GM18505 (cell line): ENCODE results near the gene MAFG.

ENCODE experiments used
- ATAC-seq: cut with Tn5 transposase; IDR thresholded peaks from one replicate; pipeline ENCODE4 v1.9.1; 2021; ENCODE audit not compliant: unreplicated experiment
- POLR2A ChIP-seq: IDR thresholded peaks from 4 replicates; pipeline ENCODE4 v1.6.1; 2011; ENCODE audit warnings: borderline replicate concordance; ENCODE audit not compliant: insufficient read depth, insufficient read length; ENCODE audit errors: extremely low read depth

The MAFG gene

GRCh38 chr17:81927152-81927652 is 333 bp downstream of the MAFG start:
- no peak for TF ChIP-seq POLR2A
- ATAC-seq = peak; percentile 13

GRCh38 chr17:81926451-81927151 is 934 bp downstream of the MAFG start:
- peak; percentile 13 for ATAC-seq

DNA sequence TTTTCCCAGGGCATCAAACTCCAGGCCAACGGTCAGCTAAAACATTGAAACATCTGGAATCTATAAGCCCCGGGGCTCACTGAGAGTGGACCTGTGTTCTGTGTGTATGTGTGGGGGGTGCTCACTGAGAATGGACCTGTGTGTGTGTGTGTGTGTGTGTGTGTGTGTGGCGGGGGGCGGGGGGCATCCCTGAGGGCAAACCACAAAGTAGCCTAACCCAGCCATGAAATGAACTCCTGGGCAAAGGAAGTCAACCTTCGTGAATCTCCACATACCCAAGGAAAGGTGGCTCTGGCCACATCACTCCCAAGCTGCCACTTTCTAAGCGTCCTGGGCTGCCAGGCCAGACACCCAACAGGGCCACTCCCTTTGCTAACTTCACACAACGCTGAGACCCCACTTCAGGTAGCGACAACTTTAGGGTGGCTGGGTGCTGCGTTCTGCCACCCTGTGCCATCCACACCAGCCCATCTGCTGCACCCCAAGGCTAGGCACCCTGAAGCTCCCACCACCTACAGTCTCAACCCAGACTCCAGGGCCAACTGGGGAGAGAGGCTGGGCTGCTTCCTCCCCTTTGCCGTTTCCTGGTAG is 1.6 kb downstream of the MAFG start:
- no peak for ATAC-seq

More at GRCh38 chr17:81926451-81927151, 934 bp downstream of the MAFG start:
- no peak for TF ChIP-seq POLR2A

GRCh38 chr17:81924557-81925532 is 2.7 kb downstream of the MAFG start:
- no peak for ATAC-seq
- no peak for TF ChIP-seq POLR2A

More for the DNA sequence above, 1.6 kb downstream of the MAFG start:
- TF ChIP-seq POLR2A = no peak

GRCh38 chr17:81923302-81924260 is 4.0 kb downstream of the MAFG start:
- no peak for TF ChIP-seq POLR2A
- no peak for ATAC-seq

GRCh38 chr17:81922566-81923301 is 4.8 kb downstream of the MAFG start:
- no peak for TF ChIP-seq POLR2A
- no peak for ATAC-seq

- TF ChIP-seq POLR2A = no peak
- no peak for ATAC-seq
Measured at GRCh38 chr17:81921996-81922565, 5.5 kb downstream of the MAFG start.

DNA sequence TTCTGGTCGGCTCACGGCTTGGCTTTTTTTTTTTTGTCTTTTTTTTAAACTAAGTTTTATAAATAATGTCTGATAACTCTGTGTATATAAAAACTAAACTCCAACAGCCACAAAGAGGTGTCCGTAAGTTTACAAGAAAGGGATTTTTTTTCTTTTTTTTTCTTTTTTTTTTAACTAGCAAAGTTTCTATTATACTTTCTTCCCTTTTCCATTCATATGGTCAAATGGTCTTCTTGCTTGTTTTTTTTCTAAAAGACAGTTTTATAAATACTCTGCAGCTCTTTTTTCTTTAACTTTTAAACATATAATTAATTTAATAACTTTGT is 6.0 kb downstream of the MAFG start:
- no peak for TF ChIP-seq POLR2A
- ATAC-seq = no peak

GRCh38 chr17:81920612-81921536 is 6.7 kb downstream of the MAFG start:
- TF ChIP-seq POLR2A = no peak

DNA sequence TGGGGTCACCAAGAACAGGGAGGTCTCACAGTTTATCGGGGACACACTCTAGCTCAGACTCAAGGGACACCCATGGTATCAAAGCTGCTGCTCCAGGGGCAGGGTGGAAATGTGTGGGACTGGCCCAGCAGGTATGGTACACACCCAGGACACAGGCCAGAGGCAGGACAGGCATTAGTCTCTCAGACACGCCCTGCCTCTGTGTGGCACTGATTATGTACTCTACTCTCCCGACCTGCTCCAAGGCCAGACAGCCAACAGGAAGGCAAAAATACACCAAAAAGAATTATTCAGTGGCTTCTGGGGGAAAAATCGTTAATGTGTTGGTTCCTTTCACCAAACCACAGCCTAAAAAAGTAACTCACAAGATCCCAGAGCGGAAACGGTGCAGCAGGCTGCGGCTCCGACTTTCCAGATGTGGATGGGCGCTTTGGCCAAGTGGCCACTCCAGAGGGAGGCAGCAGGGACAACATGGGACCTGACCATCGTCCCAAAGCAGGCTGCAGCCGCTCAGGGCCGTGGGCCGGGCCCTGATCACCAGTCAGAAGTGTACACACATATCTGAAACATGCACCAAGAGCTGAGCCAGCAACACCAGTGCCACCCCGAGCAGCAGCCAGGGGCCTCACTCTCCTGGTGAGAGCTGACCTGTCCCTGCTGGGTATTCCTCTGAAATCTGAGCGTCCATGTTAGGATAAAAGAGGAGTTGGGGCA is 8.5 kb downstream of the MAFG start:
- no peak for ATAC-seq
- TF ChIP-seq POLR2A = no peak

More at GRCh38 chr17:81920612-81921536, 6.7 kb downstream of the MAFG start:
- no peak for ATAC-seq

- ATAC-seq = peak; percentile 13
Measured at GRCh38 chr17:81918333-81918669, 9.2 kb downstream of the MAFG start.
